WERI-Rb-1 (cell line): Measurements from ENCODE around the gene STRN3.

Experiments used
- DNase-seq: peaks from one replicate; pipeline ENCODE4 v3.0.0-alpha.2; 2020
- H3K27ac ChIP-seq: fragments of 250-450 bp; sonication (Bioruptor Pico); 2 replicates; pipeline ENCODE4 v1.5.1; 2020; ENCODE audit warnings: mild to moderate bottlenecking, moderate library complexity
- H3K27me3 ChIP-seq: fragments of 250-450 bp; sonication (Bioruptor Pico); 2 replicates; pipeline ENCODE4 v1.5.1; 2021; ENCODE audit warnings: mild to moderate bottlenecking, low read depth, moderate library complexity; ENCODE audit not compliant: insufficient read depth, severe bottlenecking
- H3K36me3 ChIP-seq: fragments of 250-450 bp; sonication (Bioruptor Pico); 2 replicates; pipeline ENCODE4 v1.5.1; 2020; ENCODE audit warnings: mild to moderate bottlenecking, moderate library complexity
- H3K4me3 ChIP-seq: 2 replicates; pipeline ENCODE4 v1.5.1; 2011; ENCODE audit warnings: low read depth, mild to moderate bottlenecking, control low read depth, low read length
- H3K9me3 ChIP-seq: fragments of 250-450 bp; sonication (Bioruptor Pico); 2 replicates; pipeline ENCODE4 v1.5.1; 2021; ENCODE audit warnings: mild to moderate bottlenecking, moderate library complexity; ENCODE audit not compliant: severe bottlenecking
- CTCF ChIP-seq: IDR thresholded peaks from 2 replicates; pipeline ENCODE4 v1.5.1; 2011; ENCODE audit warnings: low read depth, mild to moderate bottlenecking, control low read depth, inconsistent platforms, low read length

Gene STRN3

GRCh38 chr14:31029016-31029970 lies 3.1 kb upstream of the STRN3 start:
- no peaks in the 10 kb centered on the region for H3K27me3 ChIP-seq
- H3K4me3 ChIP-seq = no peak overlapping the region
- TF ChIP-seq CTCF = no peak
- peaks cover 10% of the 10 kb centered on the region for H3K36me3 ChIP-seq
- DNase-seq = no peak
- no peaks in the 10 kb centered on the region for H3K9me3 ChIP-seq
- H3K27ac ChIP-seq = no peak overlapping the region

GRCh38 chr14:31027847-31028246 lies 1.7 kb upstream of the STRN3 start:
- no peaks in the 10 kb centered on the region for H3K27me3 ChIP-seq
- peak overlapping the region; percentile 60; the same call in 1 of the 2 replicates for H3K4me3 ChIP-seq
- H3K9me3 ChIP-seq = no peaks in the 10 kb centered on the region
- H3K36me3 ChIP-seq = peaks cover 10% of the 10 kb centered on the region
- TF ChIP-seq CTCF = no peak
- H3K27ac ChIP-seq = no peak overlapping the region
- DNase-seq = no peak

- Histone ChIP-seq H3K4me3 (peak overlapping the region; percentile 60), H3K36me3 (peaks cover 15% of the 10 kb centered on the region), H3K9me3 (no peaks in the 10 kb centered on the region), H3K27me3 (no peaks in the 10 kb centered on the region), H3K27ac (peak overlapping the region; percentile 62)
- TF ChIP-seq CTCF = no peak
- DNase-seq = peak; percentile 96
Observed at GRCh38 chr14:31026450-31027235, 464 bp upstream of the STRN3 start.

GRCh38 chr14:31025367-31026076 lies 657 bp downstream of the STRN3 start, which contains the start of gene AP4S1:
AP4S1 (plus strand) TSS chr14:31025649; CDS start chr14:31066197, 40,548 bp downstream.
- peak within 1 kb of the TSS; percentile 99 for H3K27ac ChIP-seq
- DNase-seq = peak; percentile 47
- no peak for TF ChIP-seq CTCF

GRCh38 chr14:31024577-31025366 lies 1.4 kb downstream of the STRN3 start:
- no peak for DNase-seq
- no peak for TF ChIP-seq CTCF
- no peaks in the 10 kb centered on the region for H3K27me3 ChIP-seq
- peak overlapping the region; percentile 98 for H3K4me3 ChIP-seq
- H3K27ac ChIP-seq = peak overlapping the region; percentile 99
- peaks cover 27% of the 10 kb centered on the region for H3K36me3 ChIP-seq
- H3K9me3 ChIP-seq = no peaks in the 10 kb centered on the region

More at GRCh38 chr14:31025367-31026076, 657 bp downstream of the STRN3 start, which contains the start of gene AP4S1:
- H3K4me3 ChIP-seq = peak within 1 kb of the TSS; percentile 98
- H3K36me3 ChIP-seq = peaks cover 26% of the 10 kb centered on the region
- H3K9me3 ChIP-seq = no peaks in the 10 kb centered on the region
- no peaks in the 10 kb centered on the region for H3K27me3 ChIP-seq
